ENCODE data around the gene RXFP3.
"Not testable (repeated sequence)": the region's sequence is repeated elsewhere in the genome, so short reads cannot be mapped to it uniquely, and the experiment has no call there.

The RXFP3 gene

DNA sequence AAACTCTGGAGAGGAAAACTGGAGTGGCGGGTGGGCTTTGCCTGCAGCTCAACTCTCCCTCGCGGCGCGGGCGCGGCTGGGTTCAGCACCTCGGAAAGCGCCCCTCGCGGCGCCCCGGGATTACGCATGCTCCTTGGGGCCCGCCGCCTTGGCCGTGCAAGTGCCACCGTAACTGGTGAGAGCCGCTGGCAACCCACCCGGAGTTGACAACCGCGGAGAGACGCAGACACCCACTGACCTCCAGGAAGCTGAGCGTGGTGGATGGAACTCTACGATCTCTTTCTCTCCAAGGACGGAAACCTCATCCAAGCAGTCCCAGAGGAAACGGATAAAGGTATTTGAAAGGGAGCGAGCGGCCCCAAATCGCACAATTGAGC lies 194 bp upstream of the RXFP3 start:
- peak; percentile 22 to 39 for DNase-seq

DNA sequence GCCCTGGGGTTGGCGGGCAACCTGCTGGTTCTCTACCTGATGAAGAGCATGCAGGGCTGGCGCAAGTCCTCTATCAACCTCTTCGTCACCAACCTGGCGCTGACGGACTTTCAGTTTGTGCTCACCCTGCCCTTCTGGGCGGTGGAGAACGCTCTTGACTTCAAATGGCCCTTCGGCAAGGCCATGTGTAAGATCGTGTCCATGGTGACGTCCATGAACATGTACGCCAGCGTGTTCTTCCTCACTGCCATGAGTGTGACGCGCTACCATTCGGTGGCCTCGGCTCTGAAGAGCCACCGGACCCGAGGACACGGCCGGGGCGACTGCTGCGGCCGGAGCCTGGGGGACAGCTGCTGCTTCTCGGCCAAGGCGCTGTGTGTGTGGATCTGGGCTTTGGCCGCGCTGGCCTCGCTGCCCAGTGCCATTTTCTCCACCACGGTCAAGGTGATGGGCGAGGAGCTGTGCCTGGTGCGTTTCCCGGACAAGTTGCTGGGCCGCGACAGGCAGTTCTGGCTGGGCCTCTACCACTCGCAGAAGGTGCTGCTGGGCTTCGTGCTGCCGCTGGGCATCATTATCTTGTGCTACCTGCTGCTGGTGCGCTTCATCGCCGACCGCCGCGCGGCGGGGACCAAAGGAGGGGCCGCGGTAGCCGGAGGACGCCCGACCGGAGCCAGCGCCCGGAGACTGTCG lies 976 bp downstream of the RXFP3 start:
- DNase-seq = no peak

DNA sequence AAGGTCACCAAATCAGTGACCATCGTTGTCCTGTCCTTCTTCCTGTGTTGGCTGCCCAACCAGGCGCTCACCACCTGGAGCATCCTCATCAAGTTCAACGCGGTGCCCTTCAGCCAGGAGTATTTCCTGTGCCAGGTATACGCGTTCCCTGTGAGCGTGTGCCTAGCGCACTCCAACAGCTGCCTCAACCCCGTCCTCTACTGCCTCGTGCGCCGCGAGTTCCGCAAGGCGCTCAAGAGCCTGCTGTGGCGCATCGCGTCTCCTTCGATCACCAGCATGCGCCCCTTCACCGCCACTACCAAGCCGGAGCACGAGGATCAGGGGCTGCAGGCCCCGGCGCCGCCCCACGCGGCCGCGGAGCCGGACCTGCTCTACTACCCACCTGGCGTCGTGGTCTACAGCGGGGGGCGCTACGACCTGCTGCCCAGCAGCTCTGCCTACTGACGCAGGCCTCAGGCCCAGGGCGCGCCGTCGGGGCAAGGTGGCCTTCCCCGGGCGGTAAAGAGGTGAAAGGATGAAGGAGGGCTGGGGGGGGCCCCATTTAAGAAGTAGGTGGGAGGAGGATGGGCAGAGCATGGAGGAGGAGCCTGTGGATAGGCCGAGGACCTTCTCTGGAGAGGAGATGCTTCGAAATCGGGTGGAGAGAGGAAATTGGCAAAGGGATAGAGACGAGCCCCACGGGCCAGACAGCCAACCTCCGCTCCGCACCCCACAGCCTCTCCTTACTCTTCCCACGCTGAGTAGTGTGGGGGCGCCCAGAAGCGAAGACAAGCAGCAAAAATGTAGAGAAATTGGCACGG lies 1.7 kb downstream of the RXFP3 start:
- no peak for DNase-seq

DNA sequence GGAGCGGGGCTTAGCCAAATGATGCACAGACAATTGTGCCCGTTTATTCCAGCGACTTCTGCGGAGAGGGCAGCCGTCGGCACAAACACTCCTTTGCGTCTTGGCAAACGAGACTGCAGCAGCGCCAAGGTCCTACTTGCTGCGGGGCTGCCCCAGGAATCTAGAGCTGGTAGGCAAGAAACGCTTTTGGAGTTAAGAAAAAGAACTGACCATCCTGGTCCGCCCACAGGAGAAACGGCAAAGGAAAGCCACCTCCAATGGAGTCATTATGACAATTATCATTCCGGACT lies 2.3 kb downstream of the RXFP3 start:
- no peak for DNase-seq

DNA sequence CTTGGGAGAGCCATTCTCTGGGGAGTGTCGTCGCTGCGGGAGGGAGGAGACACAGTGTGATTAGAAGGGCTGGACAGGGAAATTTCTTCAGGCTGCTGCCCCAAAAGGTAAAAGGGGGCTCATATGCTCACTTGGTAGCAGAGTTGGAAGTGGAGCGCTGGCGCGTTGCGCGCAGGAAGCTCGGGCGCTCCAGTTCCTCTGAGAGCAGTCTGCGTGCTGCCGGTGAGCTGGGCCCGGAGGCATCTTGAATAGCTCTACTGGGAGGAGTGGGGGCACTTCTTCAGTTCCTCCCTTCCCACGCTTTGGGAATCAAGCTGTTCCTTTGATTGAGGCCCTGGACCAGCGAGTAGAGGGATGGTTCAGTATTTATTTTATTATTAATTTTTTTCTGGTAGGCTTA lies 2.7 kb downstream of the RXFP3 start:
- DNase-seq = no peak

DNA sequence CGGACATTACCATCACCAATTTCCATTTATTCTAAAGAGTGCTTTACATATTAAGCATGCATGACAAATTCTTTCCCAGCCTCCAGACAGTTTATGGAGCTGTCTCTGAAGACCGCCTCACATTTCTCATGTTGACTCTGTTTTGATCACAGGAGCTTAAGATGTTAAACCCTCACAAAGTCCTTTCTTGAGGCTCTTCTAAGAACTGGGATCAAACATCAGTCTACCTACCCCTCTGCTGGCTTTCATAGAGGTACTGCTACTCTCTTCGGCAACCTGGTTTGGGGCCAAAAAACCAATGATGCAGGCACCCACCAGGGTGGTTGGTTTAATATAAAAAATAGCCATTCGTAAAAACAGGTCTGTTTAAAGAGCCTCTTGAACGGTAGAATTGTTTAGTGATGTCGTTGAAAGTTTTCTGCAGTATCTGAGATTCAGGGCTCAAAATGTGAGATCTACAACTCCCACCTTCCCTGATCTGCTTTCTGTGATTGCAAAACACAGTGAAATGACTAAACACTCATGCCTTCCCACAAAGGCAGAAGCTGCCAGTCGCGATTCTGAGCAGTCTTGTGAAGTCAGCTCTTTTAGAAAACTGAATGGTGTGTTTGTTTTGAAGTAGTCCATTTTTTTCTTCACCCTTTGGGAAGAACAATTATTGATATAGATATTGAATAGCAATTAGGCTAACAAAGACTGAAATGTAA lies 3.5 kb downstream of the RXFP3 start:
- DNase-seq = no peak

DNA sequence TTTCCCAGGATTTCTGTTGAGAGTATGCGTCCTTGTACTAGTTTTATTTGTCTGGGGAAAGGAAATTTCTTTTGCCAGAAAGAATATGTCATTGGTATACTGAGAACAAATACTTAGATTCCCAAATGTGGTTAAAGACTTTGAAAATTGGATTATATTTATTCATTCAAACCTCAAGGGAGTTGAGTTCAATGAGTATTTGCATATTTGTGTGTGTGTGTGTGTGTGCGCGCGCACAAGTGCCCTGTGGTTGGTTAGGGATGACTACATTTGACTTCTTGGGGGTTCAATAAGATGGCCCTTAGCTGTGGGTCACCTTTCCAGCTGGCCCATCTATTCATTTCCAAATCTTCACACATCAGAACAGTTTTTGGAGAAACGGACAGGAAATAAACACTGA lies 4.9 kb downstream of the RXFP3 start:
- DNase-seq = peak in 1 of 2 experiments; percentile 91

DNA sequence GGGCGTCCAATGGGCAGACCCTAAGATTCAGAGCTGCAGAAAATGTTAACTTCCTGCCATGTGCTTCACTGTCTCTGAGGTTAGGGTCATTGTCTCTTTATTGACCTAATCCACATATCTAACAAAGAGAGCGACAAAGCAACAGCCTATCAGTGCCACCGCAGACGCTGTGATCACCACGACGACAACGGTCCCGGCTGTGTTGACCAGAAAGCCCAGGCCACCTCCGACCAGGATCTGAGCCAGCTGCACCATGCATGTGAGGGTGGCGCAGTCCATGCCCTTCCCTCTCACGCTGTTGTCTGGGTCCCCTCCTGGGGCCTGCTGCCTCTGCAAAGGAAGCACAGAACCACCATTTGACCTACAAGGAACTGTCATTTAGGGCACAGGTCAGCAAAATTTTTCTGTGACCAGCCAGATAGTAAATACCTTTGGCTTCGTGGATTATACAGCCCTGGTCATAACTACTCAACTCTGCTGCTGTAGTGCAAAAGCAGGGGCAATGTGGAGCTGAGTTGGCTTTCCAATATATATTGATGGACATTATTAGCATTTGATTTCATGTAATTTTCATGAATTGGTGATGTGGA lies 8.5 kb downstream of the RXFP3 start:
- DNase-seq = no peak

DNA sequence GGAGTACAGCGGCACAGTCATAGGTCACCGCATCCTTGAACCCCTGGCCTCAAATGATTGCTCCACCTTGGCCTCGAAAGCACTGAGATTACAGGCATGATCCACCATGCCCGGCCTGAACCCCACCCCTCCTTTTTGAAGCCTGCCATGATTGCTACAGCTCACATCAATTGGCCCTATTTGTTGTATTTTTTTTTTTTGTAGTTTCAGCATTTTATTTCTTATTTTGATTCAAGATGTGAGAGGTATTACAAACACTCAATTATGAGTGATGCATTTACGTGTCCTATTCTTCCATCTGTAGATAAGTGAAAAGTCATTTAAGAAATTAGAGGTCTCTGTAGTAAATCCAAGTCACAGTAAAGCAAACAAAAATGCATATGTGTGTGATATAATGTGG lies 16.0 kb downstream of the RXFP3 start:
- not testable (repeated sequence) for DNase-seq

DNA sequence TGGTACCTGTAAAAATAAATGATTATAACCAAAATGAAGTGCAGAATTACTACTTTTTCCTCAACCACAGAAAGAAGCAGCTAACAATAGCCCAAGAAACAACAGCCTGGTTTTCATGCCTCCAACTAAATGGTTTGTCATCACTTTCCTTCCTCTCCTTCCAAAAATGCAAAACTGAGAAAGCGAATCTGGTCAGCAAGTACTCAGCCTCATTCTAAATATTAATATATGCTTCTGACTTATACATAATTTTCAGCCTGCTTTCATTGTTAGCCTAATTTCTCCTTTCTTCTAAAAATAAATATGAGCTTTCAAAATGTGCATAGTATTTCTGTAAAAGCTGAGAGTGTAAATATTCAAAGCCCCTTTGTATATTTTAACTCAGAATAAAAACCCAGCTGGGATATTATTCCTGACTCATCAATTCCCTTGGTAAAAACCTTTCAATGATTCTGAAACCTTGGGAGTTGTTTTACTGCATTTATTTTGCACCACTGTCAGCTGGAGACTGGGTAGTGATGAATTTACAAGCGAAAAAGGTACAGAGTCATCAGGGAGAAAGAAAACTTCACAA lies 21.5 kb downstream of the RXFP3 start:
- no peak for DNase-seq

DNA sequence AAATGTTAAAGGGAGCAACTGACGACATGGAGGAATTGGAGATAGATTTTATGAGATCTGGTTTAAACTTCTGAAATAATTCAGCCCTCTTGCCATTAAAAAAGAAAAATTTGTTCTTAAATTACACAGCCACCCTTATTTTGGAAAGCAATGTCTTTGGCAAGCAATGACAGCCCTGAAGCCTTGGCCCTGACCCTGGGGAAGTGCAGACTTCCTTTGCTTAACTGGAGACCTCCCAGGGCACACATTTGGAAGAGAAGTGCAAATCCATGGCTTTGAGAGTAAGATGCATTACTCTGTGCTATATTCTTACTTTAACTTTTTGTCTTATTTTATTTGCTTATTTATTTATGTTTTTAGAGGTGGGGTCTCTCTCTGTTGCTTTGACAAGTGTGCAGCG lies 22.0 kb downstream of the RXFP3 start:
- DNase-seq = no peak

DNA sequence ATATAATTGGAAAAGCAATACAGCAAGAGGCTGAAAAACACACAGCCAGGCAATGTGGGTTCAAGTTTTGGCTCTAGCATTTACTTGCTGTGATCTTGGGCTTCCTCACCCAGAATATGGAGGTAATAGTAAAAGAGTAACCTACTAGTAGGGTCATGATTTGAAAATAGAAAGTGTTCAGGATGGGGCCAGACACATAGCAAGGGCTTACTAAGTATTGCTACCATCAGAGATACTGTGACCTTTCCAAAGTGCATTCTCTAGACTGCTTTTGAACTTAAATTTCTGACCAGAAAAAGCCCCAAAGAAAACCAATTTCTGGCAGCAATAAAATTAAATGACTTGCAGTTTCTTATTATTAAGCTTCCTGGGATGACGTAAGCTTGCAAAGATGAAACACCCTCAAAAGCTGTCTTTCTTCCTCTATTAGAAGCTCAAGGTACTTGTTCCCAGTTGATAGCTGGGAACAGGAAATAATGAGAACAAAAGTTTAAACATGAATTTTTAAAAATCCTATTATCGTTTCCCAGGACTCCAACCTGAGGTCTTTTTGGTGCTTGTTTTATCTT lies 28.0 kb downstream of the RXFP3 start:
- no peak for DNase-seq

DNA sequence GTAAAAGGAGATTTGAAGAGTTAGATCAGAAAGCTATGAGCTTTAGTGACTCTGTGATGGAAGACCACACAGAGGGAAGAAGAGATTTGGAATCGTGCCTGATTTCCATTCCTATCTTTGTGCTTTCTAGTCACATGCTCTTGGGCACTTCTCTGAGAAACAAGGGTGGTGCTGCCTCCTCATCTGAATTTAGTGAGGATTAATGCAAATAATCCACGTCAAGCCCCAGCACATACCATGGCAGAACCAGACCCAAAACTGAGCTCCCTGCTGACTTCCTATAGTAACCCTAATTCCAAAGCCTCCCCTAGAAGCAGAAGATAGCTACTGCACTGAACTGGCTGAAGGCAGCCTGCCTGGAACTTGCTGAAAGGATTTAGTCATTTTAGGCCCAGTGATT lies 30.6 kb downstream of the RXFP3 start:
- DNase-seq = no peak

DNA sequence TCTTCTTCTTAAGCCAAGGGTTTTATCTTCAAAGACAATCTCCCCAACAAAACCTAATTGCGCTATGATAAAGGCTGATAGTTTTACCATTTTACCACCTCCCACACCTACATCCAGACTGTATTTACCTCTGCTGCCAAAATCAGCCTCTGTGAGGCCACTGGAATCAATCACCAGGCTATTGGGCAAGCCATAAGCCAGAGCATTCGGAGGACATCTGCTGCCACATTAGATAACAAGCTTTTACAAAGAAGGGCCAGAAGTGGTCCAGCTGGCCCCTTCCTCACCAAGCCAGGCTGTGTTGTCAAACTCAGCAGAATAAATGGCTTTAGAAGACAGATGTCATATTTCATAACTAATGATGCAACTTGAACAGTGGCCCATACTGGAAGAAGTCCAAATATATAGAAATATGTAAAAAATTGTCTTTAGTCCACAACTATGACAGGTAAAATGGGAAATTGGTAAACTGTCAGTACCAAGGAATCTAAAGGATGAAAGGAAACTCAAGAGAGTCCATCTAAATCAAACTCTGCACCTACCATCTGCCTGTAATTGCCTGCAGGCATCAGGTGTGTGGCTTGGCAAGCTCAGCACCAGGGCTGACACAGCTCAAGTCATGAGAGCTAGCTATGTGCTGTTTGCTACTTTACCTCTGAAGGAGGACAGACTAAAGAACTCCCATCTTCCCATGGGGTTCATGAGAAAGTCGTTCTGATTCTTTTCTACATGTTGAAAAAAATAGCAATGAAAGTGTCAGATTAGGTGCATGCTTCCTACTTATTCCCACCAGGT lies 32.2 kb downstream of the RXFP3 start:
- DNase-seq = no peak

DNA sequence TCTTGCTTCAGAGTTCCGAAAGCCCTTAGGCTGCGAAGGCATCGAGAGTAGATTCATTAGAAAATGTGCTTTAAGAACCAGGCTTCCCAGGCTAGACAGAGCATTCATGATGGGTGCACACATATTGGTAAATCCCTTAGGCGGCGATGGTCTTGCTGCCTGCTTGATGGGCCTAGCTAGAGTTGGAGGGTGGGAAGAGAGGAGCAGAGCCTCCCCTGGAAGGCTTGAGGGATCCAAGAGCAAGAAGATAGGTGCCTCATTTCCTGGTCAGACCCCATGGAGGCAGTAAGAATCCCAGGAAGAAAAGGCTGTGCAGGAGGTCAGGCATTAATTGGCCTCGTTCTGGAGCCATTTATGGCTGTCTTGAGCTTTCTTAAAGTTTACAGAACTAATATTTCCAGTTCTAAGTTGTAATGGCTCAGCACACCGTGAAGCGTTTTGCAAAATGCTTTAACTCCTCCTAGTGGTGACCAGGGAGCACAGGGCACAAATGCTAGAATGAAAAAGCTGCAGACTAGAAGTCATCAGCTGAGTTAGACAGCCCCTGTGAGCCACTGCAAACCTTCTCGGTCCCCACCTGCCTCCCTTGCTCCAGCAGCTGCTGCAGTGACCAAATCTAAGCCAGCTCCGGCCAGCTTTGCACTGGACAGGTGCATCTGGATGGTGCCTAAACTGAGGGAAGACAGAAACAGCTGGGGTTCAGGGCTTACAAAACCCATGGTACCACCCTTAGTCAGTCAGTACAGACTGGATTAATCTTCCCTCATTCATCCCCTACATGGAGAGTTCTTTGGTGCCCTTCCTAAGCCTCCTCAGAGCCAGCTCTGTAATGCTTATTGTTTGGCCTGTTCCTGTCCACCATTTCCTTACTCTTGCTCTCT lies 33.6 kb downstream of the RXFP3 start:
- peak in 1 of 2 experiments; percentile 35 for DNase-seq

DNA sequence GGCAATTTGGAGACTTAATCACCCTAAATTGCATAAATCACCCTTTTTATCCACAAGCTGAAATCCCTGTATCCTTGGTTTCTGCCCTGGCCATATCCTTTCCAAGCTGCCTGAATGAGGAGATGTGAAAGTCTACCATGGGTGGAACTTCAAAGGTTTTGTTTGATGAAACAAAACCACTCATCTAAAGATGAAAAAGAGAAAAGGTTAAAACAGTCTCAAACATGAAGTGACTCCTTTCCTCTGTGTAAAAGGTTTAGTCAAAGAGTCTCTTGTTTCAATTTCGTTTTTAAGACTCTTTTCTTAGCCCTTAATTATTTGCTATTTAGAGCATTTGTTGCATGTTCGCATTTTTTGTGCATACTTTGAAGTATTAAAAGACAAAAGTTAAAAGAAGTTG lies 37.1 kb downstream of the RXFP3 start:
- DNase-seq = no peak

DNA sequence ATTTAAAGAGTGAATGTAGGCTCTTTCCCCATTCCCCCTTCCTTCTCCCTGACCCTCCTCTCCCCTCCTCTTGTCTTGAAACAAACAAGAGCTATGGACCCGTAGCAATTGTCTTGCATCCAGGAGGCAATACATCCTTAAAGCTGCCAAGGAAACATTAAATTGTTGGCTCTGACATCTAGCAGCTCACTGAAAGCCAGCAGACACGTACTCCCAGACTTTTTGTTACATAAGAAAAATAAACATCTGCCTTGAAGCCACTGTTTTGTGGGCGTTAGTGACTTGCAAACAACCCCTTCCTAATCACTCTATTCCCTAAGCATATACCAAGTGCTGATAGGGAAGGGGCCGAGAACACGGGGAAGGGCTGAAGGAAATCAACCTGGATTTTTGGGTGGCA lies 39.7 kb downstream of the RXFP3 start:
- DNase-seq = no peak

DNA sequence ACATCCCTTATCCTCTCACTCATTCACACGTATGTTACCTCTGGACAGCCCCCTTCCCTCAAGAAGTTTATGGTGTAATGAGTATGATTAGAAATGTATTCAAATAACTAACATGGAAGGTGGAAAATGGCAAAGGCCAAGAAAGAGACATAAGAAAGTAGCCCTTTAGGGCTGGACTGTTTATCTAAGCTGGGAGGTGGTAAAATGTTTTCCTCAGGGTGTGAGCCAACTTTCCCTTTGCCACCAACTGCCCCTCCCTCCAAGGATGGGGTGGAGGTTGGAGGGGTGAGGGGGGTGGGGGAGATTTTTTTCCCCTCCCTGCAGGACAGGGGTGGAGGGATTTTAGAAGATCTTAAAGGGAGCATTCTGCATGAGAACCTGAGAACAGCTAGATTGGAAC lies 40.1 kb downstream of the RXFP3 start:
- no peak for DNase-seq

DNA sequence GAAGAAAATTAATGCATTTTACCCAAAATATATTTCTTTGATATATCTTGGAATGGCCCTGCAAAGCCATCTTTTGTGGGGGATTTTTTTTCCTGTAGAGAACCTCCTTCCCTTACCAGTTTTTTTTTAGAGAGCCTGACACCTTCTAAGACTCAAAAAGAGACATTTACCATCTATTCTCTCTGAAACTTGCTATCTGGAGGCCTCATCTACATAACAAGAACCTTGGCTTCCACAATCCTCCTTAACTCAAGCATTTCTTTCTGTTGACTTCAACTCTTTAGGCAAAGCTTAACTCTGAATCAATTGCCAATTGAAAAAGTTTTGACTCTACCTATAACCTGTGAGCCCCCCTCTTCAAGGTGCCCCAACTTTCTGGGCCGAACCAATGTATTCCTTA lies 42.1 kb downstream of the RXFP3 start:
- no peak for DNase-seq

DNA sequence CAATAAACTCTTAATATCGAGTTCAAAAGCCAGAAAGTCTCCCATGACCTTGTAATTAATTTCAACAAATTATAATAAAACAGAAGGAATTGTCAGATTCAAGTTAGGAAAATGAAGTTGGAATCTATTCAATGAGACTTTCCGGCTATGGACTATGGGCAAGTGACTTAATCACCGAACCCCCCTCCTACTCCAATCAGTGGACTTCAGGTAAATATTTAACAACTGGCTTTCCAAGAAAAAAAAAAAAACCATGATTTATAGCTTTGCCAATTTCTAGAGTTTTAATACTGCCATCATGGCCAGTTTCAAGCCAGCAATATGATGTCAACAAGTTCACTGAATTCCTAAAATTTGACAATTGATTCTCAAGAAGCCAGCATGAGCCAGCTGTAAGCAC lies 43.8 kb downstream of the RXFP3 start:
- DNase-seq = no peak

Data from NCI-H187 (cell line).